BE2C (cell line): ENCODE measurements around the gene ACAT2.

Experiments
- DNase-seq: peaks from one replicate; pipeline ENCODE4 v3.0.0-alpha.2; 2020
- H3K27me3 ChIP-seq: fragments of 250-450 bp; sonication (Bioruptor Pico); 2 replicates; pipeline ENCODE4 v1.5.1; 2020; ENCODE audit warnings: mild to moderate bottlenecking
- H3K36me3 ChIP-seq: fragments of 250-450 bp; sonication (Bioruptor Pico); 2 replicates; pipeline ENCODE4 v1.5.1; 2020; ENCODE audit warnings: mild to moderate bottlenecking
- H3K4me1 ChIP-seq: fragments of 250-450 bp; sonication (Bioruptor Pico); 2 replicates; pipeline ENCODE4 v1.5.1; 2020
- H3K4me3 ChIP-seq: 2 replicates; pipeline ENCODE4 v1.5.1; 2011; ENCODE audit warnings: low read depth, low read length
- H3K9me3 ChIP-seq: fragments of 250-450 bp; sonication (Bioruptor Pico); 2 replicates; pipeline ENCODE4 v1.5.1; 2020
- TF ChIP-seq, protein P1 (sequence below): IDR thresholded peaks from 2 replicates; pipeline ENCODE4 v1.5.1; 2012; ENCODE audit warnings: mild to moderate bottlenecking, low read depth, low read length

ACAT2 gene

DNA sequence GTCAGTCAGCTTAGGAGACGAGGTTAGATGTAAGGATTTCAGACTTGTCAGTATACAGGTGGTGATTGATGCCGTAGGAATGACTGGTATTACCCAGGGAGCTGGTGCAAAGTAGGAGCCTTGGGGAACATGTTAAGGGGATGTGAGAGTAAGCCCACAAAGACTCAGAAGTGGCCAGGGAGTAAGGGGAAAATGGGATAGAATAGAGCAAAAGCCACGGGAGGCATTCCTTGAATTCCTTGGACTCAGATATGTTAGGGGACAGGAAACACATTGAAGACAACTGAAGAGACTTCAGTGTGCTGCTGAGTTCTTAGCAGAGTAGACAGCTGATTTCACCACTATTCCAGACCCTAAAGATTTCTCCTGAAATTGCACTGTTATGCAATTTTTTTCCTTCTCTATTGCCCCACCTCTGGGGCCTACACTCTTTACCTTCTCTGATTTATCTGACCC lies 1.2 kb upstream of the ACAT2 start:
- DNase-seq = no peak
- peaks cover 37% of the 10 kb centered on the region for H3K36me3 ChIP-seq

DNA sequence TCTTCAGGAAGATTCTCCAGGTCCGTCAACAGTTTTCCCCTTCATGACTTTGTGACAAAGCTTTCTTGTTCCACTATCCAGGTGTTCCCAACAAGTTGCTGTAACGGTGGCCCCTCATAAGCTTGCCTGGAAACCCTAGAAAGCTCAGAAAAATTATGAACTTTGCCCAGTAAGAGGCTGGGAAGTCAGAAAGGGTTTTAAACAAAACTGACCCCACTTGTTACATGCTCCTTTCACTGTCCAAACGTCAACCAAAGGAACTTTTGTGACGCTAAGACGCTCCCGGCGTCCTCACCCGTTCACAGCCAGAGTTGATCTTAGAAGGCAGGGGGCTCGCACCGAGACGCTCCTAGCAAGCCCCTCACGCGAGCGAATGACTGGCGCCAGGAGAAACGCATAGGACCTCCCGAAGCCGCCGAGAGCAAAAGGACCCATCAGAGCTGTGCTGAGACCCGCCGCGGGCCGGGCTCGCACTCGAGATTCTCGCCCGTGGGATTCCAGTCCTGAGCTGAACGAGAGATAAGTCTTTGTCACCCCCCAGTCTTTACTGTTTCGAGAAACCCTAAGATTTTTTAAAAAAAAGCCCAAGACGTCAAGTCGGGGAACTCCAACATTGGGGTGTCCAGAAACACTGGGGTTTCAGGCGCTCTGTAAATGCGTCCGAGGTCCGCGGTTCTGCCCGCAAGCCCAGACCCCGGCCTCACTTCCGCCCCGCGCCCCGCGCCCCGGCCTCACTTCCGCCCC lies 544 bp upstream of the ACAT2 start:
- Histone ChIP-seq H3K36me3 (peaks cover 35% of the 10 kb centered on the region), H3K27me3 (no peaks in the 10 kb centered on the region), H3K4me1 (no peaks in the 10 kb centered on the region), H3K9me3 (no peaks in the 10 kb centered on the region), H3K4me3 (peak overlapping the region; percentile 90)
- DNase-seq = peak; percentile 30
- TF ChIP-seq, protein P1, sequence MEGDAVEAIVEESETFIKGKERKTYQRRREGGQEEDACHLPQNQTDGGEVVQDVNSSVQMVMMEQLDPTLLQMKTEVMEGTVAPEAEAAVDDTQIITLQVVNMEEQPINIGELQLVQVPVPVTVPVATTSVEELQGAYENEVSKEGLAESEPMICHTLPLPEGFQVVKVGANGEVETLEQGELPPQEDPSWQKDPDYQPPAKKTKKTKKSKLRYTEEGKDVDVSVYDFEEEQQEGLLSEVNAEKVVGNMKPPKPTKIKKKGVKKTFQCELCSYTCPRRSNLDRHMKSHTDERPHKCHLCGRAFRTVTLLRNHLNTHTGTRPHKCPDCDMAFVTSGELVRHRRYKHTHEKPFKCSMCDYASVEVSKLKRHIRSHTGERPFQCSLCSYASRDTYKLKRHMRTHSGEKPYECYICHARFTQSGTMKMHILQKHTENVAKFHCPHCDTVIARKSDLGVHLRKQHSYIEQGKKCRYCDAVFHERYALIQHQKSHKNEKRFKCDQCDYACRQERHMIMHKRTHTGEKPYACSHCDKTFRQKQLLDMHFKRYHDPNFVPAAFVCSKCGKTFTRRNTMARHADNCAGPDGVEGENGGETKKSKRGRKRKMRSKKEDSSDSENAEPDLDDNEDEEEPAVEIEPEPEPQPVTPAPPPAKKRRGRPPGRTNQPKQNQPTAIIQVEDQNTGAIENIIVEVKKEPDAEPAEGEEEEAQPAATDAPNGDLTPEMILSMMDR = no peak

More for the DNA sequence above, 1.2 kb upstream of the ACAT2 start:
- no peaks in the 10 kb centered on the region for H3K4me1 ChIP-seq
- no peaks in the 10 kb centered on the region for H3K9me3 ChIP-seq
- TF ChIP-seq, protein P1 = no peak
- no peaks in the 10 kb centered on the region for H3K27me3 ChIP-seq
- H3K4me3 ChIP-seq = peak overlapping the region; percentile 90

DNA sequence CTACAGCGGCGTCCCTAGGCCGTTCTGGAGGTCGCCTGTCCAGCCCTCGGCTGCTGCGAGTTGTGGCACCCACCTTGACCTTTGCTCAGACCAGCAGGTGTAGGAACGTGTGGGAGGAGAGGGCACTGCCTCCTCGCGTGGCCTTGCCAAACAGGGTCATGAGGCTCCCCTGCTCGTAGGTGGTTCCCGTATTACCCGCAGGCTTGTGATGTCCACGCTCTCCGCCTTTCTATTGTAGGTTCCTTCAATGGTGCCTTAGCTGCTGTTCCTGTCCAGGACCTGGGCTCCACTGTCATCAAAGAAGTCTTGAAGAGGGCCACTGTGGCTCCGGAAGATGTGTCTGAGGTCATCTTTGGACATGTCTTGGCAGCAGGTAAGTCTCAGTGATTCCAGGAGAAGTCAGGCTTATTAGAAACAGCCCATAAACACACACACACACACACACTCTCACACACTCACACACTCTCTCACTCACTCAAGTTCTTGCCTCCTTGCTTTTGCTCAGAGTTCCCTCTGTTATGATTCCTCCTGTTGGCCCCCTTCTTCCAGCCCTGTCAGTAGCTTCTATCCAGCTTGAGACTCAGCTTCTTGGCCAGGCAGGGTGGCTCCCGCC lies 942 bp downstream of the ACAT2 start:
- DNase-seq = no peak
- TF ChIP-seq, protein P1 = no peak
- Histone ChIP-seq H3K4me1 (no peaks in the 10 kb centered on the region), H3K4me3 (peak overlapping the region; percentile 90), H3K9me3 (no peaks in the 10 kb centered on the region), H3K27me3 (no peaks in the 10 kb centered on the region), H3K36me3 (peaks cover 45% of the 10 kb centered on the region)

DNA sequence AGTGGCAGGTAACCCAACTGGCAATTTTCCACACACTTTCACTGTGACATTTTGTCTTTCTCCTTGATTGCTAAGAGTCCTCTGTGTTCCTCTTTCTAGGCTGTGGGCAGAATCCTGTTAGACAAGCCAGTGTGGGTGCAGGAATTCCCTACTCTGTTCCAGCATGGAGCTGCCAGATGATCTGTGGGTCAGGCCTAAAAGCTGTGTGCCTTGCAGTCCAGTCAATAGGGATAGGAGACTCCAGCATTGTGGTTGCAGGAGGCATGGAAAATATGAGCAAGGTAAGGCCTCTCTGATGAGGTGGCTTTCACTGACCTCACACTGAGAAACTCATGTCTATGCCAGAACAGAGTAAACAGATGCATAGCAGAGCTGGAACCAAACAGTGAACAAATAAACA lies 5.1 kb downstream of the ACAT2 start:
- Histone ChIP-seq H3K4me3 (no peak overlapping the region), H3K27me3 (no peaks in the 10 kb centered on the region), H3K36me3 (peaks cover 75% of the 10 kb centered on the region), H3K4me1 (no peaks in the 10 kb centered on the region), H3K9me3 (no peaks in the 10 kb centered on the region)
- TF ChIP-seq, protein P1 = no peak
- no peak for DNase-seq

DNA sequence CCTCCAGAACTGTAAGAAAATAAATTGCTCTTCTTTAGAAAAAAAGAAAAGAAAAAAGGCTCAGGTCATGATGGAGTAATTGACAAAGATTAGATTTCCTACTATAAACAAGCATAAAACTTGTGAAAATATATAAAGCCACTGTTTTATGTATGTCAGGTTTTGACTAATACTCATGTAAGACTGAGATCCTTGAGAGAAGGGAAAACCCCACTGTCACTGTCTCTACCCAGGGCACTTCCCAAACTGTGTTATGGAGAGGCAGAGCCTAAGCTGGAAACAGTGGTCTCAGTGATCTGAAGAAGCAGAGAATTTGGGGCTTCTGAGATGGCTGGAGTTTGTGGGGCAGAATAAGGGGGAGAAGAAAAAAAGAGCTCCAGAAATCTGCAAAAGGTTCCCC lies 7.6 kb downstream of the ACAT2 start:
- TF ChIP-seq, protein P1 = no peak
- Histone ChIP-seq H3K27me3 (no peaks in the 10 kb centered on the region), H3K4me1 (no peaks in the 10 kb centered on the region), H3K9me3 (no peaks in the 10 kb centered on the region), H3K4me3 (no peak overlapping the region), H3K36me3 (peaks cover 79% of the 10 kb centered on the region)
- DNase-seq = no peak

DNA sequence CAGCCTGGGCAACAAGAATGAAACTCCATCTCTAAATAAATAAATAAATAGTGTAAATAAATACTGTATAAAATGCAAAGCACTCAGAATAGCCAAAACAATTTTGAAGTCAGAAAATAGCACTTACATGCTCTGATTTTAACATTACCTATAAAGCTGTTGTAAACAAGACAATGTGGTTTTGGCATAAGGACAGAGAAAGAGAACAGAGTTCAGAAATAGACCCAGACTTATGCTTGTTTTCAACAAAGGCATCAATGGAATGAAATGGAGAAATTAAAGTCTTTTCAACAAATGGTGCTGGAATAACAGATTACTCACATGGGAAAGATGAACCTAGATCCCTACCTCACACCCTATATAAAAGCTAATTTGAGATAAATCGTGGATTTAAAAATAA lies 10.4 kb downstream of the ACAT2 start:
- no peak overlapping the region for H3K4me3 ChIP-seq
- no peak for DNase-seq
- H3K27me3 ChIP-seq = no peaks in the 10 kb centered on the region
- TF ChIP-seq, protein P1 = no peak
- H3K36me3 ChIP-seq = peaks cover 78% of the 10 kb centered on the region
- no peaks in the 10 kb centered on the region for H3K9me3 ChIP-seq
- H3K4me1 ChIP-seq = no peaks in the 10 kb centered on the region
